ENCODE data around the gene TBC1D10B. TPM values are rescaled to one million over a fixed set of nuclear protein-coding genes. Genes with fewer than 3 reads are reported as not detected.

TBC1D10B gene
- polyA plus RNA-seq, 3 donors: 12.2 to 36.0 (median 13.8) TPM

DNA sequence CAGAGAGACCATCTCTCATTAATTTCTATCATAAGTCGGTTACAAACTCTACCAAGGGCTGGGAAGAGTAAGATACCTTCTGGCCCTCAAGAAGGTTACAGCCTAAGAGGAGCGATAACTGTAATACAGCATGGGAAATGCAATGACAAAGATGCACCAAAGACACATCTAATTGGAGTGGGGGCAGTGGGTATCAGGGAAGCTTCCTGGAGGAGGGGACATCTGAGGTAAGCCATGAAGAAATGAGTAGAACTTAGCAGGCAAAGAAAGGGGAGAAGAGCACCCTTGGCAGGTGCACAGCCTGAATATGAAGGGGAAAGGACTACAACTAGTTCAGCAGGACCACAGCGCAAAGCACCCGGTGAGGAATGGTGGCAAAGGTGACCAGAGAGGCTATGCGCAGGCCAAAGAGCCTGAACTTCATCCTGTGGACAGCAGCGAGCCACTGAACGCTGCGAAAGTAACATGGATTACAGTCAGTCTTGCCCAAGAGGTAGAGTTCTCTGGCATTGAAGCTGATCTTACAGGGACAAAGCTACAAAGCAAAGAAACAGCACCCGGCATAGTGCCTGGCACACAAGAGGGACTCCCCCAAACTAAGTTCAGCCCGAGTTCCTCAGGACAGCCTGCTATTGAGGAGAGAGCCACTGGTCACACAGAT is 2.8 kb downstream of the TBC1D10B start:
- Mint-ChIP-seq H3K27me3 (ENCODE audit: low read depth in 3 of 3) (peaks cover 0 to 3% (median 0%) of the 10 kb centered on the region in 3 donors), H3K36me3 (peaks cover 33 to 47% of the 10 kb centered on the region in 2 donors), H3K27ac (peak overlapping the region; percentile 84 to 97 (median 92)), H3K4me3 (peak overlapping the region; percentile 92 to 97), H3K9me3 (peaks cover 0 to 6% (median 0%) of the 10 kb centered on the region in 7 donors), H3K4me1 (peaks cover 43% of the 10 kb centered on the region)
- intact Hi-C loops (cut with micrococcal nuclease): no loop called here
- Histone ChIP-seq H4K20me1 (ENCODE audit: insufficient read depth, low read length) (peaks cover 66% of the 10 kb centered on the region), H3K36me3 (replicated peaks in 1 of 2; ENCODE audit: control insufficient read depth in 1 of 2, insufficient read depth in 2 of 2, low read length in 2 of 2) (peaks cover 31 to 48% of the 10 kb centered on the region in 2 donors), H3K4me2 (replicated peaks; ENCODE audit: extremely low read depth, low read length, poor library complexity, severe bottlenecking) (peak overlapping the region; percentile 100), H3K9me3 (replicated peaks in 1 of 2; ENCODE audit: control insufficient read depth in 1 of 2, insufficient read depth in 1 of 2, low read length in 2 of 2) (no peaks in the 10 kb centered on the region), H3K4me1 (ENCODE audit: control insufficient read depth in 1 of 2, insufficient read depth in 2 of 2, low read length in 2 of 2) (peaks cover 27 to 40% of the 10 kb centered on the region in 2 donors), H3K9ac (ENCODE audit: insufficient read depth, low read length, poor library complexity, severe bottlenecking) (peak overlapping the region; percentile 88), H3K27me3 (ENCODE audit: control insufficient read depth in 2 of 2, insufficient read depth in 2 of 2, low read length in 2 of 2) (no peaks in the 10 kb centered on the region), H3K27ac (ENCODE audit: low read depth in 1 of 2, low read length in 2 of 2) (peak overlapping the region in 1 of 2 donors; percentile 86), H2AFZ (ENCODE audit: insufficient read depth, low read depth, low read length, poor library complexity, severe bottlenecking) (no peak overlapping the region), H3K79me2 (ENCODE audit: insufficient read depth, low read length) (peaks cover 75% of the 10 kb centered on the region), H3K4me3 (replicated peaks in 1 of 3; ENCODE audit: low read depth in 2 of 3, low read length in 3 of 3) (peak overlapping the region; percentile 57 to 96 (median 60))
- TF ChIP-seq, protein P1, sequence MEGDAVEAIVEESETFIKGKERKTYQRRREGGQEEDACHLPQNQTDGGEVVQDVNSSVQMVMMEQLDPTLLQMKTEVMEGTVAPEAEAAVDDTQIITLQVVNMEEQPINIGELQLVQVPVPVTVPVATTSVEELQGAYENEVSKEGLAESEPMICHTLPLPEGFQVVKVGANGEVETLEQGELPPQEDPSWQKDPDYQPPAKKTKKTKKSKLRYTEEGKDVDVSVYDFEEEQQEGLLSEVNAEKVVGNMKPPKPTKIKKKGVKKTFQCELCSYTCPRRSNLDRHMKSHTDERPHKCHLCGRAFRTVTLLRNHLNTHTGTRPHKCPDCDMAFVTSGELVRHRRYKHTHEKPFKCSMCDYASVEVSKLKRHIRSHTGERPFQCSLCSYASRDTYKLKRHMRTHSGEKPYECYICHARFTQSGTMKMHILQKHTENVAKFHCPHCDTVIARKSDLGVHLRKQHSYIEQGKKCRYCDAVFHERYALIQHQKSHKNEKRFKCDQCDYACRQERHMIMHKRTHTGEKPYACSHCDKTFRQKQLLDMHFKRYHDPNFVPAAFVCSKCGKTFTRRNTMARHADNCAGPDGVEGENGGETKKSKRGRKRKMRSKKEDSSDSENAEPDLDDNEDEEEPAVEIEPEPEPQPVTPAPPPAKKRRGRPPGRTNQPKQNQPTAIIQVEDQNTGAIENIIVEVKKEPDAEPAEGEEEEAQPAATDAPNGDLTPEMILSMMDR (IDR thresholded peaks at IDR 0.05): no peak
- 77% methylated on average over 8 of the region's 10 CpGs for WGBS (ENCODE audit: insufficient coverage)
- peak in 1 of 3 donors; percentile 7 for DNase-seq

DNA sequence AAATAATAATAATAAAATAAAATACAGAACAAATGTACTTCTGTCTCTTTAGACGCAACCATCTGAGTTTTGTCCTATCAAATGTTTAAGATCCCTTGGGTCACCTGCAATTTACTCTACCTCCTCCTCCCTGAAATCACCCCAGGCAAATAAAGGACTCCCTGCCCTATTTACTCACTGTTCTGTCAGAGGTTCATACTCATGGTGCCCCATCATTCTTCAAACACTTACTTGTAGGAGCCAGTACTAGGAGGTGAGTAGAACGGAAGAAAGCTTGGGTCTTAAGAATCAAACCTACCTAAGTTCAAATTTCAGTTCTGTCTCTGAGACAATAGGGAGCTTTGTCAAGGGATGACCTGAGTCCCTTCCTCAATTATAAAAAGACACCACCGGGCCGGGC is 3.8 kb downstream of the TBC1D10B start:
- no peak for DNase-seq
- peak overlapping the region in 2 of 7 donors; percentile 78 to 86 for H3K27ac Mint-ChIP-seq
- H3K4me3 Mint-ChIP-seq: peak overlapping the region in 1 of 2 donors; percentile 11
- H3K27me3 ChIP-seq (ENCODE audit: control insufficient read depth in 2 of 2, insufficient read depth in 2 of 2, low read length in 2 of 2): no peaks in the 10 kb centered on the region
- no peak overlapping the region for H2AFZ ChIP-seq (ENCODE audit: insufficient read depth, low read depth, low read length, poor library complexity, severe bottlenecking)
- no peaks in the 10 kb centered on the region for H3K9me3 ChIP-seq (replicated peaks in 1 of 2; ENCODE audit: control insufficient read depth in 1 of 2, insufficient read depth in 1 of 2, low read length in 2 of 2)
- peaks cover 0 to 6% (median 0%) of the 10 kb centered on the region in 7 donors for H3K9me3 Mint-ChIP-seq
- H3K4me3 ChIP-seq (replicated peaks in 1 of 3; ENCODE audit: low read depth in 2 of 3, low read length in 3 of 3): peak overlapping the region in 1 of 3 experiments; percentile 96
- H3K4me1 ChIP-seq (ENCODE audit: control insufficient read depth in 1 of 2, insufficient read depth in 2 of 2, low read length in 2 of 2): peaks cover 24 to 37% of the 10 kb centered on the region in 2 donors
- peaks cover 85% of the 10 kb centered on the region for H3K79me2 ChIP-seq (ENCODE audit: insufficient read depth, low read length)
- intact Hi-C loops (cut with micrococcal nuclease): no loop called here
- peaks cover 0 to under 1% (median 0%) of the 10 kb centered on the region in 3 donors for H3K27me3 Mint-ChIP-seq (ENCODE audit: low read depth in 3 of 3)
- WGBS (ENCODE audit: insufficient coverage): 100% methylated on average over 2 of the region's 4 CpGs
- H3K4me1 Mint-ChIP-seq: peaks cover 38% of the 10 kb centered on the region
- H4K20me1 ChIP-seq (ENCODE audit: insufficient read depth, low read length): peaks cover 72% of the 10 kb centered on the region
- TF ChIP-seq, protein P1 (IDR thresholded peaks at IDR 0.05): no peak
- H3K27ac ChIP-seq (ENCODE audit: low read depth in 1 of 2, low read length in 2 of 2): peak overlapping the region in 1 of 2 donors; percentile 86
- H3K36me3 ChIP-seq (replicated peaks in 1 of 2; ENCODE audit: control insufficient read depth in 1 of 2, insufficient read depth in 2 of 2, low read length in 2 of 2): peaks cover 38 to 54% of the 10 kb centered on the region in 2 donors
- no peak overlapping the region for H3K9ac ChIP-seq (ENCODE audit: insufficient read depth, low read length, poor library complexity, severe bottlenecking)
- H3K4me2 ChIP-seq (replicated peaks; ENCODE audit: extremely low read depth, low read length, poor library complexity, severe bottlenecking): no peak overlapping the region
- H3K36me3 Mint-ChIP-seq: peaks cover 38 to 55% of the 10 kb centered on the region in 2 donors
